IMR-90 (cell line): ENCODE results near the gene TBC1D9. TPM values are rescaled to one million over a fixed set of nuclear protein-coding genes. Genes with fewer than 3 reads are reported as not detected.

Experiments used
- ATAC-seq: fragments of 200-7000 bp; cut with Tn5 transposase; 2 replicates; pipeline ENCODE4 v1.9.1; 2020; ENCODE audit warnings: low read depth, mild to moderate bottlenecking, moderate library complexity
- BruUV-seq: library from RNA; stranded (reverse); fragments of 400-500 nt; replicated peaks from 2 replicates; lab custom pipeline; 2021; lab: Mats Ljungman, UMichigan
- CTCF ChIA-PET: fragments of 300-600 bp; formaldehyde crosslinking; extraction: SDS; loops from one replicate; lab custom pipeline; 2021; ENCODE audit warnings: antibody characterized with exemption; lab: Yijun Ruan, JAX
- POLR2A ChIA-PET: fragments of 300-600 bp; sonication (Branson Sonifier 250); formaldehyde crosslinking; loops from one replicate; lab custom pipeline; 2022; ENCODE audit warnings: antibody characterized with exemption; ENCODE audit not compliant: unreplicated experiment; lab: Charles Lee
- DNase-seq: peaks from one replicate; pipeline ENCODE4 v3.0.0; 2013
- H2AFZ ChIP-seq: replicated peaks from 2 replicates; pipeline ENCODE3; 2013; ENCODE audit warnings: low read length, mild to moderate bottlenecking; ENCODE audit not compliant: poor library complexity
- H2AK5ac ChIP-seq: 2 replicates; pipeline ENCODE4 v1.6.1; 2013; ENCODE audit warnings: low read depth, low read length, inconsistent platforms
- H2AK9ac ChIP-seq: replicated peaks from 2 replicates; pipeline ENCODE3; 2013; ENCODE audit warnings: mild to moderate bottlenecking, low read depth, low read length, moderate library complexity; ENCODE audit not compliant: poor library complexity
- H2BK120ac ChIP-seq: 2 replicates; pipeline ENCODE4 v1.6.1; 2013; ENCODE audit warnings: low read depth, low read length, inconsistent platforms
- H2BK15ac ChIP-seq: 3 replicates; pipeline ENCODE4 v1.6.1; 2013; ENCODE audit warnings: low read depth, low read length, inconsistent platforms
- H2BK20ac ChIP-seq: 2 replicates; pipeline ENCODE4 v1.6.1; 2013; ENCODE audit warnings: low read depth, mild to moderate bottlenecking, inconsistent platforms, low read length, moderate library complexity
- H2BK5ac ChIP-seq: 2 replicates; pipeline ENCODE4 v1.6.1; 2013; ENCODE audit warnings: mild to moderate bottlenecking, low read depth, low read length, inconsistent platforms; ENCODE audit not compliant: poor library complexity, severe bottlenecking
- H3K14ac ChIP-seq: replicated peaks from 2 replicates; pipeline ENCODE4 v1.6.1; 2013; ENCODE audit warnings: low read depth, low read length, inconsistent platforms
- H3K18ac ChIP-seq: 2 replicates; pipeline ENCODE4 v1.6.1; 2013; ENCODE audit warnings: low read depth, low read length, control low read depth
- H3K23ac ChIP-seq: 2 replicates; pipeline ENCODE4 v1.6.1; 2013; ENCODE audit warnings: low read depth, low read length, inconsistent platforms
- H3K27ac ChIP-seq: 2 replicates; pipeline ENCODE4 v1.5.1; 2013; ENCODE audit warnings: mild to moderate bottlenecking, control low read depth, low read length; ENCODE audit not compliant: insufficient read depth
- H3K27me3 ChIP-seq: 2 replicates; pipeline ENCODE4 v1.6.1; 2013; ENCODE audit warnings: low read length; ENCODE audit not compliant: control insufficient read depth, insufficient read depth
- H3K36me3 ChIP-seq: 2 replicates; pipeline ENCODE4 v1.6.1; 2013; ENCODE audit warnings: low read length, mixed read lengths; ENCODE audit not compliant: control insufficient read depth, insufficient read depth
- H3K4ac ChIP-seq: 2 replicates; pipeline ENCODE4 v1.6.1; 2013; ENCODE audit warnings: low read depth, low read length, inconsistent platforms
- H3K4me1 ChIP-seq: 2 replicates; pipeline ENCODE4 v1.6.1; 2013; ENCODE audit warnings: low read length, mixed read lengths; ENCODE audit not compliant: control insufficient read depth, insufficient read depth
- H3K4me2 ChIP-seq: 2 replicates; pipeline ENCODE4 v1.6.1; 2013; ENCODE audit warnings: low read depth, mild to moderate bottlenecking, control low read depth, low read length, moderate library complexity
- H3K4me3 ChIP-seq: 2 replicates; pipeline ENCODE4 v1.5.1; 2013; ENCODE audit warnings: low read depth, mild to moderate bottlenecking, control low read depth, low read length, moderate library complexity; ENCODE audit not compliant: insufficient read depth
- H3K56ac ChIP-seq: 2 replicates; pipeline ENCODE4 v1.6.1; 2013; ENCODE audit warnings: low read length, inconsistent platforms; ENCODE audit not compliant: insufficient read depth; ENCODE audit errors: extremely low read depth
- H3K79me1 ChIP-seq, 2 experiments: 2 replicates each; pipeline ENCODE4 v1.6.1; 2013; ENCODE audit warnings: low read length in 2 of 2, inconsistent platforms in 1 of 2, low read depth in 1 of 2
- H3K9ac ChIP-seq: 2 replicates; pipeline ENCODE4 v1.6.1; 2013; ENCODE audit warnings: low read depth, low read length, control low read depth
- H3K9me1 ChIP-seq: 2 replicates; pipeline ENCODE4 v1.6.1; 2013; ENCODE audit warnings: low read length, inconsistent platforms; ENCODE audit not compliant: insufficient read depth
- H3K9me3 ChIP-seq: 2 replicates; pipeline ENCODE4 v1.6.1; 2013; ENCODE audit warnings: low read length; ENCODE audit not compliant: control insufficient read depth, insufficient read depth
- H4K20me1 ChIP-seq: 2 replicates; pipeline ENCODE4 v1.6.1; 2013; ENCODE audit warnings: low read length, inconsistent platforms; ENCODE audit not compliant: insufficient read depth
- H4K5ac ChIP-seq: 2 replicates; pipeline ENCODE4 v1.6.1; 2013; ENCODE audit warnings: mild to moderate bottlenecking, low read depth, low read length, control low read depth
- H4K8ac ChIP-seq, 2 experiments: 2 replicates each; pipeline ENCODE4 v1.6.1; 2013; ENCODE audit warnings: low read depth in 2 of 2, low read length in 2 of 2, control low read depth in 1 of 2, inconsistent platforms in 1 of 2
- H4K91ac ChIP-seq: 2 replicates; pipeline ENCODE4 v1.6.1; 2013; ENCODE audit warnings: low read depth, low read length, inconsistent platforms; ENCODE audit not compliant: insufficient read depth
- BHLHE40 ChIP-seq: fragments of 150-350 bp; IDR thresholded peaks from 2 replicates; pipeline ENCODE4 v1.6.1; 2016; ENCODE audit warnings: mild to moderate bottlenecking, low read depth, low read length
- CEBPB ChIP-seq: IDR thresholded peaks from 2 replicates; pipeline ENCODE4 v1.6.1; 2012; ENCODE audit warnings: low read depth, low read length, improper control_type of control experiment
- CHD1 ChIP-seq: IDR thresholded peaks from 2 replicates; pipeline ENCODE4 v1.6.1; 2012; ENCODE audit warnings: low read depth, low read length, improper control_type of control experiment
- CTCF ChIP-seq: conservative IDR thresholded peaks from 2 replicates; pipeline ENCODE4 v1.5.1; 2012; ENCODE audit warnings: mild to moderate bottlenecking, low read depth, low read length, improper control_type of control experiment
- FOS ChIP-seq: fragments of 150-350 bp; IDR thresholded peaks from 2 replicates; pipeline ENCODE4 v1.6.1; 2016; ENCODE audit warnings: low read depth, low read length
- MAFK ChIP-seq: IDR thresholded peaks from 2 replicates; pipeline ENCODE4 v1.6.1; 2012; ENCODE audit warnings: low read depth, low read length, improper control_type of control experiment
- MAZ ChIP-seq: IDR thresholded peaks from 2 replicates; pipeline ENCODE4 v1.6.1; 2012; ENCODE audit warnings: low read depth, mild to moderate bottlenecking, low read length, improper control_type of control experiment, moderate library complexity, borderline replicate concordance
- MXI1 ChIP-seq: IDR thresholded peaks from 2 replicates; pipeline ENCODE4 v1.6.1; 2012; ENCODE audit warnings: low read depth, mild to moderate bottlenecking, low read length, moderate library complexity, borderline replicate concordance
- NFE2L2 ChIP-seq: fragments of 150-350 bp; IDR thresholded peaks from 2 replicates; pipeline ENCODE4 v1.6.1; 2016; ENCODE audit warnings: low read depth, mild to moderate bottlenecking, low read length
- POLR2A ChIP-seq: IDR thresholded peaks from 2 replicates; pipeline ENCODE4 v1.6.1; 2012; ENCODE audit warnings: mild to moderate bottlenecking, low read depth, low read length
- RAD21 ChIP-seq: IDR thresholded peaks from 2 replicates; pipeline ENCODE4 v1.6.1; 2012; ENCODE audit warnings: low read length, improper control_type of control experiment
- RCOR1 ChIP-seq: IDR thresholded peaks from 2 replicates; pipeline ENCODE4 v1.6.1; 2012; ENCODE audit warnings: mild to moderate bottlenecking, low read length, improper control_type of control experiment; ENCODE audit not compliant: insufficient replicate concordance
- RFX5 ChIP-seq: IDR thresholded peaks from 2 replicates; pipeline ENCODE4 v1.8.0; 2012; ENCODE audit warnings: low read depth, mild to moderate bottlenecking, low read length, moderate library complexity
- SMC3 ChIP-seq: fragments of 150-350 bp; IDR thresholded peaks from 2 replicates; pipeline ENCODE4 v1.6.1; 2016; ENCODE audit warnings: low read depth, mild to moderate bottlenecking, antibody characterized with exemption, low read length, moderate library complexity
- WGBS, 2 experiments: methylation state at CpG; one replicate each; pipeline versions ENCODE4 v1.1.5 to v1.1.7; 2013; ENCODE audit warnings: missing lambda C conversion rate in 2 of 2; ENCODE audit not compliant: insufficient read length in 1 of 2; ENCODE audit errors: extremely low coverage in 2 of 2; 5-methylcytosine and 5-hydroxymethylcytosine counted together
- dilution Hi-C: fragments of 300-500 bp; cut with HindIII; formaldehyde crosslinking; loops from one replicate; pipeline ENCODE4 v1.14.3; 2018; ENCODE audit warnings: low sequenced_read_pairs; ENCODE audit not compliant: unreplicated experiment
- in situ Hi-C: fragments of 300-500 bp; cut with MboI; formaldehyde crosslinking; loops from 3 replicates; pipeline ENCODE4 v1.14.3; 2019; ENCODE audit warnings: low sequenced_read_pairs, inconsistent platforms, mixed read lengths
- intact Hi-C: fragments of 100-400 bp; cut with micrococcal nuclease; formaldehyde crosslinking; loops from 2 replicates; pipeline ENCODE4 v1.10.0; 2022
- polyA plus RNA-seq, 3 experiments: library from polyadenylated mRNA; depleted of rRNA; stranded (reverse); fragments of >200 nt; gene quantifications; 2 replicates each; pipeline ENCODE4 v1.2.3, GENCODE V29; 2012; ENCODE audit warnings: low replicate concordance in 1 of 3
- total RNA-seq: library from RNA; depleted of rRNA; stranded (reverse); fragments of >200 nt; gene quantifications from 2 replicates; pipeline ENCODE4 v1.2.3, GENCODE V29; 2012
- TF ChIP-seq, protein P1 (sequence below): fragments of 150-350 bp; IDR thresholded peaks from 2 replicates; pipeline ENCODE4 v1.6.1; 2017; ENCODE audit warnings: mild to moderate bottlenecking, antibody characterized with exemption, low read length, low read depth
- TF ChIP-seq, protein P2 (sequence below): fragments of 150-350 bp; IDR thresholded peaks from 2 replicates; pipeline ENCODE4 v1.6.1; 2016; ENCODE audit warnings: low read depth, mild to moderate bottlenecking, low read length, moderate library complexity, borderline replicate concordance

The TBC1D9 gene
- total and polyA plus RNA-seq, 2 of the 4 experiments (the other 2 are of a cell fraction): 11.7 to 15.2 TPM

DNA sequence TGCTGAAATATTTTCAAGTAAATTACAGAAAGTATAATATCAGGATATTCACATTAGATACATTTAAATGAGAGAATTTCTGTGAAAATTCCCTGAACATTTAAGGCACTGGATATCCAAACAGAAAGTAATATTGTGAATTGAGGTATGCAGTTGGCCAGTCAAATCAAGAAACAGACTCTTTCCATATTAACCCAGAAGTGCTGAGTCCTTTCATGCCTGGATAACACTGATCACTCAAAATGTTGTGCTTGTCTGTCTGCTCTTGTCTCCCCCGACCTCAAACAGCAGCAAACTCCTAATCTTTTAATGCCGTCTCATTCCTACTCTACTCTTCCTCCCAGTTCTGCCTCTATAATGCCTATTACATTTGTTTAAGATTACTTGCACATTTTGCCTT is 51.2 kb downstream of the TBC1D9 start:
- H3K27me3 ChIP-seq: no peaks in the 10 kb centered on the region
- H3K27ac ChIP-seq: no peak overlapping the region
- H4K5ac ChIP-seq: no peak overlapping the region
- H2AFZ ChIP-seq: no peak overlapping the region
- ChIA-PET CTCF (no interaction called here), POLR2A (no interaction called here)
- no peak overlapping the region for H2BK120ac ChIP-seq
- no peak overlapping the region for H2AK5ac ChIP-seq
- no peak overlapping the region for H3K23ac ChIP-seq
- H2BK5ac ChIP-seq: no peak overlapping the region
- H4K91ac ChIP-seq: no peak overlapping the region
- DNase-seq: no peak
- in situ Hi-C loops (no loop called here), intact Hi-C loops (no loop called here), dilution Hi-C loops (no loop called here)
- H3K4me2 ChIP-seq: no peak overlapping the region
- H3K9ac ChIP-seq: no peak overlapping the region
- H4K8ac ChIP-seq: no peak overlapping the region
- H3K79me1 ChIP-seq: peaks cover 13 to 17% of the 10 kb centered on the region in 2 experiments
- H2BK15ac ChIP-seq: no peak overlapping the region
- peaks cover 2% of the 10 kb centered on the region; the same call in 1 of the 2 replicates for H3K4me1 ChIP-seq
- 81% methylated on average over 2 of the region's 2 CpGs; no CpG with 5 or more reads in 1 of the 2 experiments for WGBS, 2 experiments
- no TSS peak for BruUV-seq
- no peaks in the 10 kb centered on the region; the same call in 1 of the 2 replicates for H3K9me3 ChIP-seq
- H3K36me3 ChIP-seq: peaks cover 3% of the 10 kb centered on the region; the same call in 1 of the 2 replicates
- H4K20me1 ChIP-seq: no peaks in the 10 kb centered on the region; the same call in 1 of the 2 replicates
- no peak overlapping the region for H3K4me3 ChIP-seq
- H2BK20ac ChIP-seq: no peak overlapping the region
- no peak overlapping the region for H3K4ac ChIP-seq
- H3K9me1 ChIP-seq: 0 out of 2 replicates have a peak, but pooled peaks cover 2% of the 10 kb centered on the region
- ATAC-seq: no peak
- H3K18ac ChIP-seq: no peak overlapping the region
- no peak for TF ChIP-seq RFX5
- no peak for TF ChIP-seq FOS
- TF ChIP-seq RCOR1: no peak
- no peak for TF ChIP-seq CEBPB
- TF ChIP-seq BHLHE40: no peak
- TF ChIP-seq NFE2L2: no peak
- no peak for TF ChIP-seq RAD21
- no peak for TF ChIP-seq MAZ
- TF ChIP-seq CHD1: no peak
- no peak for TF ChIP-seq SMC3
- TF ChIP-seq POLR2A: no peak
- TF ChIP-seq, protein P1, sequence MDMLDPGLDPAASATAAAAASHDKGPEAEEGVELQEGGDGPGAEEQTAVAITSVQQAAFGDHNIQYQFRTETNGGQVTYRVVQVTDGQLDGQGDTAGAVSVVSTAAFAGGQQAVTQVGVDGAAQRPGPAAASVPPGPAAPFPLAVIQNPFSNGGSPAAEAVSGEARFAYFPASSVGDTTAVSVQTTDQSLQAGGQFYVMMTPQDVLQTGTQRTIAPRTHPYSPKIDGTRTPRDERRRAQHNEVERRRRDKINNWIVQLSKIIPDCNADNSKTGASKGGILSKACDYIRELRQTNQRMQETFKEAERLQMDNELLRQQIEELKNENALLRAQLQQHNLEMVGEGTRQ: no peak
- TF ChIP-seq CTCF: no peak
- TF ChIP-seq MAFK: no peak
- TF ChIP-seq, protein P2, sequence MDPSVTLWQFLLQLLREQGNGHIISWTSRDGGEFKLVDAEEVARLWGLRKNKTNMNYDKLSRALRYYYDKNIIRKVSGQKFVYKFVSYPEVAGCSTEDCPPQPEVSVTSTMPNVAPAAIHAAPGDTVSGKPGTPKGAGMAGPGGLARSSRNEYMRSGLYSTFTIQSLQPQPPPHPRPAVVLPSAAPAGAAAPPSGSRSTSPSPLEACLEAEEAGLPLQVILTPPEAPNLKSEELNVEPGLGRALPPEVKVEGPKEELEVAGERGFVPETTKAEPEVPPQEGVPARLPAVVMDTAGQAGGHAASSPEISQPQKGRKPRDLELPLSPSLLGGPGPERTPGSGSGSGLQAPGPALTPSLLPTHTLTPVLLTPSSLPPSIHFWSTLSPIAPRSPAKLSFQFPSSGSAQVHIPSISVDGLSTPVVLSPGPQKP: no peak
- no peak for TF ChIP-seq MXI1
- H3K14ac ChIP-seq: no peak overlapping the region
- H3K56ac ChIP-seq: no peak overlapping the region
- H2AK9ac ChIP-seq: no peak overlapping the region
